ENCODE measurements around the gene GIGYF1. TPM values are rescaled to one million over a fixed set of nuclear protein-coding genes. Genes with fewer than 3 reads are reported as not detected.
"Not testable (repeated sequence)": the region's sequence is repeated elsewhere in the genome, so short reads cannot be mapped to it uniquely, and the experiment has no call there.

Gene GIGYF1
- polyA plus RNA-seq, 1 experiment, result 7.6 TPM

DNA sequence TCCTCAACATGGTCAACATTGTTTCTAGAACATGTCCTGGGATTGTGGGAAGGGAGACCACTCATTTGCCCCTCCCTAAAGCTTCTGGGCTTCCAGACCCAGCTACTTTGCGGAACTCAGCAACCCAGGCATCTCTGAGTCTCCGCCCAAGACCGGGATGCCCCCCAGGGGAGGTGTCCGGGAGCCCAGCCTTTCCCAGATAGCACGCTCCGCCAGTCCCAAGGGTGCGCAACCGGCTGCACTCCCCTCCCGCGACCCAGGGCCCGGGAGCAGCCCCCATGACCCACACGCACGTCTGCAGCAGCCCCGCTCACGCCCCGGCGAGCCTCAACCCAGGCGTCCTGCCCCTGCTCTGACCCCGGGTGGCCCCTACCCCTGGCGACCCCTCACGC, 26.2 kb upstream of the GIGYF1 start, which contains the start of gene EPO:
Gene EPO (plus strand): TSS at position 190 of the 392 bp plus-strand sequence. CDS start 513 bp downstream, outside the sequence.
- CTCF ChIA-PET, result interaction anchor here (0.7 to 5.2 kb wide), 7 partner anchors 15 to 133 kb away, joined by 3 to 65 read pairs (median 5); partner anchors contain the start of genes POP7 and SLC12A9
- POLR2A ChIA-PET, result no interaction called here
- no peak for DNase-seq (ENCODE audit: low read depth)
- Histone ChIP-seq H3K4me3 (ENCODE audit: low read depth, low read length) (no peak within 1 kb of the TSS), H3K27me3 (ENCODE audit: control insufficient read depth, insufficient read depth, low read length) (peaks cover 37% of the 10 kb centered on the region), H3K36me3 (ENCODE audit: control insufficient read depth, insufficient read depth, low read length) (no peaks in the 10 kb centered on the region)
- TF ChIP-seq, protein P1, sequence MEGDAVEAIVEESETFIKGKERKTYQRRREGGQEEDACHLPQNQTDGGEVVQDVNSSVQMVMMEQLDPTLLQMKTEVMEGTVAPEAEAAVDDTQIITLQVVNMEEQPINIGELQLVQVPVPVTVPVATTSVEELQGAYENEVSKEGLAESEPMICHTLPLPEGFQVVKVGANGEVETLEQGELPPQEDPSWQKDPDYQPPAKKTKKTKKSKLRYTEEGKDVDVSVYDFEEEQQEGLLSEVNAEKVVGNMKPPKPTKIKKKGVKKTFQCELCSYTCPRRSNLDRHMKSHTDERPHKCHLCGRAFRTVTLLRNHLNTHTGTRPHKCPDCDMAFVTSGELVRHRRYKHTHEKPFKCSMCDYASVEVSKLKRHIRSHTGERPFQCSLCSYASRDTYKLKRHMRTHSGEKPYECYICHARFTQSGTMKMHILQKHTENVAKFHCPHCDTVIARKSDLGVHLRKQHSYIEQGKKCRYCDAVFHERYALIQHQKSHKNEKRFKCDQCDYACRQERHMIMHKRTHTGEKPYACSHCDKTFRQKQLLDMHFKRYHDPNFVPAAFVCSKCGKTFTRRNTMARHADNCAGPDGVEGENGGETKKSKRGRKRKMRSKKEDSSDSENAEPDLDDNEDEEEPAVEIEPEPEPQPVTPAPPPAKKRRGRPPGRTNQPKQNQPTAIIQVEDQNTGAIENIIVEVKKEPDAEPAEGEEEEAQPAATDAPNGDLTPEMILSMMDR (IDR thresholded peaks at IDR 0.05; ENCODE audit: insufficient read depth, low read depth, low read length), result no peak

DNA sequence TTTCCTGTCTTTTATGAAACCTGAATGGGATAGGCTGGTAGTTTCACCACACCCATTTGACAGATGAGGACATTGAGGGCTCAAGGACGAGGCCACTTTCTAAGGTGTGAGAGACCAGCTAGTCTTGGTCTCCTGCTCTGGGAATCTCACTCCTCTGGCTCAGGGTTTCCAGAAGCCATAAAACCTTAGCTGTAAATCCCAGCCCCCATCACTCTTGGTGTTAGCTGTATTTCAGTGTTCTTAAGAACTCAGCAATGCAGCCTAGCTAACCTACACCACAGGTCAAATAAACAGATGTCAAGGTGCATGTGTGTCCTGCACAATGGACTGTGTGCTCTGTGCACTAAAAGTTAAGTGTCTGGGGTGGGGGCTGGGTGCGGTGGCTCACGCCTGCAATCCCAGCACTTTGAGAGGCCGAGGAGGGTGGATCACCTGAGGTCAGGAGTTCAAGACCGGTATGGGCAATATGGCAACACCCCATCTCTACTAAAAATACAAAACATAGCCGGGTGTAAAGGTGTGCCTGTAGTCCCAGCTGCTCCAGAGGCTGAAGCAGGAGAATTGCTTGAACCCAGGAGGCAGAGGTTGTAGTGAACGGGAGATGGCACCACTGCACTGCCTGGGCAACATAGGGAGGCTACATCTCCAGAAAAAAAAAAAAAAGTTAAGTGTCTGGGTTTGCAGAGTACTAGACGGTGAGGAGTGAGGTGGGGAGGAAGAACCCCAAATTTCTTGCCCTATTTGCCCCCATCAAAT, 25.7 kb upstream of the GIGYF1 start:
- ChIA-PET POLR2A (no interaction called here), CTCF (interaction anchor here (0.6 to 5.2 kb wide), 12 partner anchors 12 to 134 kb away, joined by 3 to 65 read pairs (median 4); partner anchors contain the start of genes POP7 and SLC12A9)
- DNase-seq (ENCODE audit: low read depth), result no peak
- peaks cover 38% of the 10 kb centered on the region for H3K27me3 ChIP-seq (ENCODE audit: control insufficient read depth, insufficient read depth, low read length)
- TF ChIP-seq, protein P1 (IDR thresholded peaks at IDR 0.05; ENCODE audit: insufficient read depth, low read depth, low read length), result peak; percentile 60
- H3K36me3 ChIP-seq (ENCODE audit: control insufficient read depth, insufficient read depth, low read length), result no peaks in the 10 kb centered on the region
- H3K4me3 ChIP-seq (ENCODE audit: low read depth, low read length), result no peak overlapping the region

DNA sequence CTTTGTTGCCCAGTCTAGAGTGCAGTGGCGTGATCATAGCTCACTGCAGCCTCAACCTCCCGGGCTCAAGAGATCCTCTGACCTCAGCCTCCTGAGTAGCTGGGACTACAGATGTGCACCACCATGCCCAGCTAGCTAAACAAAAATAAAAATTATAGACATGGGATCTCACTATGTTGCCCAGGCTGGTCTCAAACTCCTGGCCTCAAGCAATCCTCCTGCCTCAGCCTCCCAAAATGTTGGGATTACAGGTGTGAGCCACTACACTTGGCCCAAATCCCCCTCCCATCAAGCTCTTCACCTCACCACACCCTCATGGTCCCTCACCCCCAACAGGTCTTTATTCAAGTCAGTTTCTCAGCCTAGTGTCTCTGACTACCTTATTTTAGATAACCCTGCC, 23.0 kb upstream of the GIGYF1 start:
- DNase-seq (ENCODE audit: low read depth); H3K4me3 ChIP-seq (ENCODE audit: low read depth, low read length); H3K36me3 ChIP-seq (ENCODE audit: control insufficient read depth, insufficient read depth, low read length): not testable (repeated sequence)
- POLR2A ChIA-PET, result interaction anchor here (0.6 kb wide), 1 partner anchor 29 kb away, joined by 5 read pairs; no protein-coding TSS in a partner anchor
- H3K27me3 ChIP-seq (ENCODE audit: control insufficient read depth, insufficient read depth, low read length), result peaks cover 23% of the 10 kb centered on the region
- CTCF ChIA-PET, result interaction anchor here (1.5 to 5.2 kb wide), 2 partner anchors 11 to 134 kb away, joined by 5 to 65 read pairs; partner anchors contain the start of genes POP7 and SLC12A9

DNA sequence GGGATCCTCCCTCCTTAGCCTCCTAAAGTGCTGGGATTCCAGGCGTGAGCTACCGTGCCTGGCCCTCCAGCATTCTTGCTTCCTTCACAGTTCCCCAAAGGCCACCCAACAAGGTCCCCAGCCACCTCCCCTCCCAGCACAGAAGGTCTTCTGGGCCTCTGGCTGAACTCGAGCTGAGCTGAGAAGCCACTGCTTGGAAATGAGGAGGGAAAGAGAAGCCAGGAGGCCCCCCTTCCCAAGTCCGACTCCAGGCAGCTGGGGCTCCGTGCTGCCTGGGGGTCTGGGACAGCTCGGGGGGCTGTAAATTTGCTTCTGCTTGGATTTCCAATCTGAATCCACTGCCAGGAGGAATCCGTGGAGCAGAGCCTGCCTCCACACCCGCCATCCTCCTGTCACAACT, 20.7 kb upstream of the GIGYF1 start:
- ChIA-PET POLR2A (no interaction called here), CTCF (interaction anchor here (0.8 to 2.2 kb wide), 6 partner anchors 9 to 138 kb away, joined by 3 to 9 read pairs (median 4); partner anchors contain the start of genes EPHB4, POP7 and SLC12A9)

DNA sequence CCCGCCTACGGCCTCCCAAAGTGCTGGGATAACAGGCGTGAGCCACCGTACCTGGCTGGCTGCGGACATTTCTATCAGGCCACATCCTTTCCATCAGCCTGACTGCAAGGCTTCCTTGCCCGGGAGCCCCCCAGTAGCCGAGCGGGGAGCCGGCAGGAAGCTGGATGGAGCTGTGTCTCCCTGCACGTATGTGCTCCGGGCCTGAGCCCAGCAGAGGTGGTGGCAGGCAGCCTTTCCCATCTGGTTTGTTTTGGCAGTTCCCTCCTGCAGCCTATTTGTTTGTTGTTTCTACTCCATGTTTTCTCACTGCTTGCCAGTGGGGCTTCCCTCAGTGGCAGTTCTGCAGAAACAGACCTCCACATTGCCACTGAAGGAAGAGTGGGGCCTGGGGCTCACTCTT, 17.3 kb upstream of the GIGYF1 start:
- CTCF ChIA-PET, result interaction anchor here (2.0 to 2.3 kb wide), 2 partner anchors 14 to 141 kb away, joined by 6 to 8 read pairs; partner anchors contain the start of gene SLC12A9
- TF ChIP-seq, protein P1 (IDR thresholded peaks at IDR 0.05; ENCODE audit: insufficient read depth, low read depth, low read length), result no peak
- no peak overlapping the region for H3K4me3 ChIP-seq (ENCODE audit: low read depth, low read length)
- H3K36me3 ChIP-seq (ENCODE audit: control insufficient read depth, insufficient read depth, low read length), result no peaks in the 10 kb centered on the region
- no peak for DNase-seq (ENCODE audit: low read depth)
- 0 out of 2 replicates have a peak, but pooled peaks cover 1% of the 10 kb centered on the region for H3K27me3 ChIP-seq (ENCODE audit: control insufficient read depth, insufficient read depth, low read length)
- POLR2A ChIA-PET, result interaction anchor here (0.6 kb wide), 1 partner anchor 97 kb away, joined by 4 read pairs; no protein-coding TSS in a partner anchor

More for the DNA sequence above, 20.7 kb upstream of the GIGYF1 start:
- H3K4me3 ChIP-seq (ENCODE audit: low read depth, low read length), result no peak overlapping the region
- H3K27me3 ChIP-seq (ENCODE audit: control insufficient read depth, insufficient read depth, low read length), result peaks cover 9% of the 10 kb centered on the region
- no peak for DNase-seq (ENCODE audit: low read depth)
- TF ChIP-seq, protein P1 (IDR thresholded peaks at IDR 0.05; ENCODE audit: insufficient read depth, low read depth, low read length), result no peak
- no peaks in the 10 kb centered on the region for H3K36me3 ChIP-seq (ENCODE audit: control insufficient read depth, insufficient read depth, low read length)

Data from BJ (cell line).